HEK293 (cell line): Measurements from ENCODE around the gene BLVRB.
A peak's percentile ranks its signal among the peaks of the same experiment; 100 is the strongest.

Source experiments
- MEIS1 ChIP-seq: sonication (generic); formaldehyde crosslinking; IDR thresholded peaks from 2 replicates; pipeline ENCODE4 v1.8.1; 2022; ENCODE audit warnings: missing genetic modification reagents, mild to moderate bottlenecking, borderline replicate concordance
- MYNN ChIP-seq: fragments of 450-650 bp; formaldehyde crosslinking; IDR thresholded peaks from 2 replicates; pipeline ENCODE4 v1.5.1; 2016; ENCODE audit warnings: missing biosample characterization, missing genetic modification characterization, borderline replicate concordance
- OVOL3 ChIP-seq: fragments of 450-650 bp; formaldehyde crosslinking; IDR thresholded peaks from 2 replicates; pipeline ENCODE4 v1.5.1; 2016; ENCODE audit warnings: missing biosample characterization, missing genetic modification characterization
- ZEB2 ChIP-seq: fragments of 450-650 bp; formaldehyde crosslinking; IDR thresholded peaks from 2 replicates; pipeline ENCODE4 v1.5.1; 2016; ENCODE audit warnings: missing biosample characterization, missing genetic modification characterization
- ZFHX2 ChIP-seq: fragments of 450-650 bp; formaldehyde crosslinking; conservative IDR thresholded peaks from 2 replicates; pipeline ENCODE4 v1.5.1; 2016; ENCODE audit warnings: missing biosample characterization, missing genetic modification characterization
- ZFP69B ChIP-seq: fragments of 450-650 bp; formaldehyde crosslinking; IDR thresholded peaks from 2 replicates; pipeline ENCODE4 v1.5.1; 2016; ENCODE audit warnings: missing biosample characterization, missing genetic modification characterization
- ZIC2 ChIP-seq: fragments of 450-650 bp; formaldehyde crosslinking; IDR thresholded peaks from 2 replicates; pipeline ENCODE4 v1.5.1; 2016; ENCODE audit warnings: missing biosample characterization, missing genetic modification characterization
- ZNF112 ChIP-seq: fragments of 450-650 bp; formaldehyde crosslinking; IDR thresholded peaks from 2 replicates; pipeline ENCODE4 v1.5.0; 2017; ENCODE audit warnings: missing biosample characterization, missing genetic modification characterization
- ZNF184 ChIP-seq: fragments of 450-650 bp; IDR thresholded peaks from 2 replicates; pipeline ENCODE4 v1.5.1; 2018; ENCODE audit warnings: missing biosample characterization, mild to moderate bottlenecking, missing genetic modification characterization
- ZNF2 ChIP-seq: fragments of 450-650 bp; formaldehyde crosslinking; IDR thresholded peaks from 2 replicates; pipeline ENCODE4 v1.5.1; 2016; ENCODE audit warnings: missing biosample characterization, missing genetic modification characterization
- ZNF202 ChIP-seq: fragments of 450-650 bp; formaldehyde crosslinking; IDR thresholded peaks from 2 replicates; pipeline ENCODE4 v1.5.1; 2016; ENCODE audit warnings: missing biosample characterization, missing genetic modification characterization, borderline replicate concordance
- ZNF24 ChIP-seq: fragments of 450-650 bp; formaldehyde crosslinking; IDR thresholded peaks from 2 replicates; pipeline ENCODE4 v1.5.1; 2016; ENCODE audit warnings: missing biosample characterization, missing genetic modification characterization
- ZNF311 ChIP-seq: fragments of 450-650 bp; formaldehyde crosslinking; IDR thresholded peaks from 2 replicates; pipeline ENCODE4 v1.5.1; 2017; ENCODE audit warnings: missing biosample characterization, missing genetic modification characterization, borderline replicate concordance
- ZNF423 ChIP-seq: fragments of 450-650 bp; formaldehyde crosslinking; IDR thresholded peaks from 2 replicates; pipeline ENCODE4 v1.5.1; 2016; ENCODE audit warnings: missing biosample characterization, missing genetic modification characterization
- ZNF621 ChIP-seq: fragments of 450-650 bp; formaldehyde crosslinking; IDR thresholded peaks from 2 replicates; pipeline ENCODE4 v1.5.1; 2017; ENCODE audit warnings: missing biosample characterization, missing genetic modification characterization
- ZNF624 ChIP-seq: fragments of 450-650 bp; formaldehyde crosslinking; IDR thresholded peaks from 2 replicates; pipeline ENCODE4 v1.5.1; 2017; ENCODE audit warnings: missing biosample characterization, missing genetic modification characterization
- ZNF670 ChIP-seq: fragments of 450-650 bp; formaldehyde crosslinking; IDR thresholded peaks from 2 replicates; pipeline ENCODE4 v1.5.1; 2016; ENCODE audit warnings: missing biosample characterization, missing genetic modification characterization, low read depth
- ZNF707 ChIP-seq: fragments of 450-650 bp; formaldehyde crosslinking; IDR thresholded peaks from 2 replicates; pipeline ENCODE4 v1.5.1; 2016; ENCODE audit warnings: missing biosample characterization, missing genetic modification characterization
- ZNF777 ChIP-seq: fragments of 450-650 bp; formaldehyde crosslinking; IDR thresholded peaks from 2 replicates; pipeline ENCODE4 v1.5.1; 2017; ENCODE audit warnings: missing biosample characterization, missing genetic modification characterization, borderline replicate concordance
- TF ChIP-seq, protein P1 (sequence below): fragments of 450-650 bp; IDR thresholded peaks from 2 replicates; pipeline ENCODE4 v1.5.1; 2018; ENCODE audit warnings: missing biosample characterization, missing genetic modification characterization
- TF ChIP-seq, protein P2 (sequence below): fragments of 450-650 bp; formaldehyde crosslinking; IDR thresholded peaks from 2 replicates; pipeline ENCODE4 v1.5.1; 2016; ENCODE audit warnings: missing biosample characterization, missing genetic modification characterization
- TF ChIP-seq, protein P3 (sequence below): fragments of 450-650 bp; formaldehyde crosslinking; IDR thresholded peaks from 2 replicates; pipeline ENCODE4 v1.5.1; 2016; ENCODE audit warnings: missing biosample characterization, missing genetic modification characterization
- TF ChIP-seq, protein P4 (sequence below): fragments of 450-650 bp; formaldehyde crosslinking; IDR thresholded peaks from 2 replicates; pipeline ENCODE4 v1.5.1; 2016; ENCODE audit warnings: missing biosample characterization, missing genetic modification characterization
- TF ChIP-seq, protein P5 (sequence below): fragments of 450-650 bp; formaldehyde crosslinking; IDR thresholded peaks from 2 replicates; pipeline ENCODE4 v1.5.1; 2017; ENCODE audit warnings: missing biosample characterization, mild to moderate bottlenecking, missing genetic modification characterization, moderate library complexity
- TF ChIP-seq, protein P6 (sequence below): fragments of 450-650 bp; formaldehyde crosslinking; IDR thresholded peaks from 2 replicates; pipeline ENCODE4 v1.5.1; 2016; ENCODE audit warnings: missing biosample characterization, missing genetic modification characterization, borderline replicate concordance
- TF ChIP-seq, protein P7 (sequence below): fragments of 450-650 bp; formaldehyde crosslinking; IDR thresholded peaks from 2 replicates; pipeline ENCODE4 v1.5.1; 2017; ENCODE audit warnings: missing biosample characterization, missing genetic modification characterization

The BLVRB gene

DNA sequence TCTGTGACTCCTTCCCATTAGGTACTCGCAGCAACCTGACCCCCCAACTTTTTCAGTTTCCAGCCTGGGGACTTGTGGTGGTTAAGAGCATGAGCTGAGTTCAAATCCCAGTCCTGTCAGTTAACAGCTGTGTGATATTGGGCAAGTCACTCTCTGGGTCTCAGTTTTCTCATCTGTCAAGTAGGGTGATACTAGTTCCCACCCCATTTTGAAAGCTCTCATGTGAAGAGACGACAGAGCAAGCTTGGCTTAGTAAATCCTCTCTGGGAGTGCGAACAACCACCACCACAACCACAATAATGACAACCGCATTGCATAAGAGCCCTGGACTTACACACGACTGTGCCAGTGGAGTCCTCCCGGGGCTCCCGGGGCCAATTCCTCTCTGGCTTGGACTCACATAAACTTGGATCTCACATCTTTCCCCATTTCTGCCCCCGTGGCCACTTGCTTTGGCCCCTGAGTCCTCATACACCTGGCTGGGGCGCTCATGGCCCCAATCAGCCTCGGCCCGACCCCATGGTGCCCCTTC, 454 bp downstream of the BLVRB start (continued):
- TF ChIP-seq ZNF202 (tag by site-specific recombination): no peak
- TF ChIP-seq ZNF621 (tag by site-specific recombination): no peak
- TF ChIP-seq, protein P1, sequence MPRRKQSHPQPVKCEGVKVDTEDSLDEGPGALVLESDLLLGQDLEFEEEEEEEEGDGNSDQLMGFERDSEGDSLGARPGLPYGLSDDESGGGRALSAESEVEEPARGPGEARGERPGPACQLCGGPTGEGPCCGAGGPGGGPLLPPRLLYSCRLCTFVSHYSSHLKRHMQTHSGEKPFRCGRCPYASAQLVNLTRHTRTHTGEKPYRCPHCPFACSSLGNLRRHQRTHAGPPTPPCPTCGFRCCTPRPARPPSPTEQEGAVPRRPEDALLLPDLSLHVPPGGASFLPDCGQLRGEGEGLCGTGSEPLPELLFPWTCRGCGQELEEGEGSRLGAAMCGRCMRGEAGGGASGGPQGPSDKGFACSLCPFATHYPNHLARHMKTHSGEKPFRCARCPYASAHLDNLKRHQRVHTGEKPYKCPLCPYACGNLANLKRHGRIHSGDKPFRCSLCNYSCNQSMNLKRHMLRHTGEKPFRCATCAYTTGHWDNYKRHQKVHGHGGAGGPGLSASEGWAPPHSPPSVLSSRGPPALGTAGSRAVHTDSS (tag by site-specific recombination): no peak
- no peak for TF ChIP-seq ZNF311 (tag by site-specific recombination)
- TF ChIP-seq MEIS1 (CRISPR knock-in tag): no peak
- peak; percentile 77 for TF ChIP-seq MYNN (tag by site-specific recombination)
- TF ChIP-seq, protein P2, sequence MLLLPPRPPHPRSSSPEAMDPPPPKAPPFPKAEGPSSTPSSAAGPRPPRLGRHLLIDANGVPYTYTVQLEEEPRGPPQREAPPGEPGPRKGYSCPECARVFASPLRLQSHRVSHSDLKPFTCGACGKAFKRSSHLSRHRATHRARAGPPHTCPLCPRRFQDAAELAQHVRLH (tag by site-specific recombination): peak; percentile 95
- peak; percentile 53; the same call in 1 of the 2 replicates for TF ChIP-seq ZFP69B
- TF ChIP-seq ZNF670 (tag by site-specific recombination): no peak
- TF ChIP-seq, protein P3, sequence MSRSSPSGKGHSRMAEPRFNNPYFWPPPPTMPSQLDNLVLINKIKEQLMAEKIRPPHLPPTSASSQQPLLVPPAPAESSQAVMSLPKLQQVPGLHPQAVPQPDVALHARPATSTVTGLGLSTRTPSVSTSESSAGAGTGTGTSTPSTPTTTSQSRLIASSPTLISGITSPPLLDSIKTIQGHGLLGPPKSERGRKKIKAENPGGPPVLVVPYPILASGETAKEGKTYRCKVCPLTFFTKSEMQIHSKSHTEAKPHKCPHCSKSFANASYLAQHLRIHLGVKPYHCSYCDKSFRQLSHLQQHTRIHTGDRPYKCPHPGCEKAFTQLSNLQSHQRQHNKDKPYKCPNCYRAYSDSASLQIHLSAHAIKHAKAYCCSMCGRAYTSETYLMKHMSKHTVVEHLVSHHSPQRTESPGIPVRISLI: no peak
- TF ChIP-seq, protein P4, sequence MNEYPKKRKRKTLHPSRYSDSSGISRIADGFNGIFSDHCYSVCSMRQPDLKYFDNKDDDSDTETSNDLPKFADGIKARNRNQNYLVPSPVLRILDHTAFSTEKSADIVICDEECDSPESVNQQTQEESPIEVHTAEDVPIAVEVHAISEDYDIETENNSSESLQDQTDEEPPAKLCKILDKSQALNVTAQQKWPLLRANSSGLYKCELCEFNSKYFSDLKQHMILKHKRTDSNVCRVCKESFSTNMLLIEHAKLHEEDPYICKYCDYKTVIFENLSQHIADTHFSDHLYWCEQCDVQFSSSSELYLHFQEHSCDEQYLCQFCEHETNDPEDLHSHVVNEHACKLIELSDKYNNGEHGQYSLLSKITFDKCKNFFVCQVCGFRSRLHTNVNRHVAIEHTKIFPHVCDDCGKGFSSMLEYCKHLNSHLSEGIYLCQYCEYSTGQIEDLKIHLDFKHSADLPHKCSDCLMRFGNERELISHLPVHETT (tag by site-specific recombination): peak; percentile 34
- no peak for TF ChIP-seq ZFHX2 (tag by site-specific recombination)
- TF ChIP-seq ZEB2 (tag by site-specific recombination): no peak
- TF ChIP-seq, protein P5, sequence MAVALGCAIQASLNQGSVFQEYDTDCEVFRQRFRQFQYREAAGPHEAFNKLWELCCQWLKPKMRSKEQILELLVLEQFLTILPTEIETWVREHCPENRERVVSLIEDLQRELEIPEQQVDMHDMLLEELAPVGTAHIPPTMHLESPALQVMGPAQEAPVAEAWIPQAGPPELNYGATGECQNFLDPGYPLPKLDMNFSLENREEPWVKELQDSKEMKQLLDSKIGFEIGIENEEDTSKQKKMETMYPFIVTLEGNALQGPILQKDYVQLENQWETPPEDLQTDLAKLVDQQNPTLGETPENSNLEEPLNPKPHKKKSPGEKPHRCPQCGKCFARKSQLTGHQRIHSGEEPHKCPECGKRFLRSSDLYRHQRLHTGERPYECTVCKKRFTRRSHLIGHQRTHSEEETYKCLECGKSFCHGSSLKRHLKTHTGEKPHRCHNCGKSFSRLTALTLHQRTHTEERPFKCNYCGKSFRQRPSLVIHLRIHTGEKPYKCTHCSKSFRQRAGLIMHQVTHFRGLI: no peak
- no peak; the same call in 1 of the 2 replicates for TF ChIP-seq ZNF423 (tag by site-specific recombination)
- TF ChIP-seq ZNF624 (tag by site-specific recombination): no peak
- TF ChIP-seq, protein P6, sequence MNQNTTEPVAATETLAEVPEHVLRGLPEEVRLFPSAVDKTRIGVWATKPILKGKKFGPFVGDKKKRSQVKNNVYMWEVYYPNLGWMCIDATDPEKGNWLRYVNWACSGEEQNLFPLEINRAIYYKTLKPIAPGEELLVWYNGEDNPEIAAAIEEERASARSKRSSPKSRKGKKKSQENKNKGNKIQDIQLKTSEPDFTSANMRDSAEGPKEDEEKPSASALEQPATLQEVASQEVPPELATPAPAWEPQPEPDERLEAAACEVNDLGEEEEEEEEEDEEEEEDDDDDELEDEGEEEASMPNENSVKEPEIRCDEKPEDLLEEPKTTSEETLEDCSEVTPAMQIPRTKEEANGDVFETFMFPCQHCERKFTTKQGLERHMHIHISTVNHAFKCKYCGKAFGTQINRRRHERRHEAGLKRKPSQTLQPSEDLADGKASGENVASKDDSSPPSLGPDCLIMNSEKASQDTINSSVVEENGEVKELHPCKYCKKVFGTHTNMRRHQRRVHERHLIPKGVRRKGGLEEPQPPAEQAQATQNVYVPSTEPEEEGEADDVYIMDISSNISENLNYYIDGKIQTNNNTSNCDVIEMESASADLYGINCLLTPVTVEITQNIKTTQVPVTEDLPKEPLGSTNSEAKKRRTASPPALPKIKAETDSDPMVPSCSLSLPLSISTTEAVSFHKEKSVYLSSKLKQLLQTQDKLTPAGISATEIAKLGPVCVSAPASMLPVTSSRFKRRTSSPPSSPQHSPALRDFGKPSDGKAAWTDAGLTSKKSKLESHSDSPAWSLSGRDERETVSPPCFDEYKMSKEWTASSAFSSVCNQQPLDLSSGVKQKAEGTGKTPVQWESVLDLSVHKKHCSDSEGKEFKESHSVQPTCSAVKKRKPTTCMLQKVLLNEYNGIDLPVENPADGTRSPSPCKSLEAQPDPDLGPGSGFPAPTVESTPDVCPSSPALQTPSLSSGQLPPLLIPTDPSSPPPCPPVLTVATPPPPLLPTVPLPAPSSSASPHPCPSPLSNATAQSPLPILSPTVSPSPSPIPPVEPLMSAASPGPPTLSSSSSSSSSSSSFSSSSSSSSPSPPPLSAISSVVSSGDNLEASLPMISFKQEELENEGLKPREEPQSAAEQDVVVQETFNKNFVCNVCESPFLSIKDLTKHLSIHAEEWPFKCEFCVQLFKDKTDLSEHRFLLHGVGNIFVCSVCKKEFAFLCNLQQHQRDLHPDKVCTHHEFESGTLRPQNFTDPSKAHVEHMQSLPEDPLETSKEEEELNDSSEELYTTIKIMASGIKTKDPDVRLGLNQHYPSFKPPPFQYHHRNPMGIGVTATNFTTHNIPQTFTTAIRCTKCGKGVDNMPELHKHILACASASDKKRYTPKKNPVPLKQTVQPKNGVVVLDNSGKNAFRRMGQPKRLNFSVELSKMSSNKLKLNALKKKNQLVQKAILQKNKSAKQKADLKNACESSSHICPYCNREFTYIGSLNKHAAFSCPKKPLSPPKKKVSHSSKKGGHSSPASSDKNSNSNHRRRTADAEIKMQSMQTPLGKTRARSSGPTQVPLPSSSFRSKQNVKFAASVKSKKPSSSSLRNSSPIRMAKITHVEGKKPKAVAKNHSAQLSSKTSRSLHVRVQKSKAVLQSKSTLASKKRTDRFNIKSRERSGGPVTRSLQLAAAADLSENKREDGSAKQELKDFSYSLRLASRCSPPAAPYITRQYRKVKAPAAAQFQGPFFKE (tag by site-specific recombination): 0 out of 2 replicates have a peak, but pooled peaks have one; percentile 10
- no peak for TF ChIP-seq ZIC2
- TF ChIP-seq ZNF112 (tag by site-specific recombination): 0 out of 2 replicates have a peak, but pooled peaks have one; percentile 9
- peak; percentile 81; the same call in 1 of the 2 replicates for TF ChIP-seq ZNF24 (tag by site-specific recombination)
- TF ChIP-seq ZNF707 (tag by site-specific recombination): no peak
- no peak for TF ChIP-seq ZNF184 (tag by site-specific recombination)
- TF ChIP-seq, protein P7, sequence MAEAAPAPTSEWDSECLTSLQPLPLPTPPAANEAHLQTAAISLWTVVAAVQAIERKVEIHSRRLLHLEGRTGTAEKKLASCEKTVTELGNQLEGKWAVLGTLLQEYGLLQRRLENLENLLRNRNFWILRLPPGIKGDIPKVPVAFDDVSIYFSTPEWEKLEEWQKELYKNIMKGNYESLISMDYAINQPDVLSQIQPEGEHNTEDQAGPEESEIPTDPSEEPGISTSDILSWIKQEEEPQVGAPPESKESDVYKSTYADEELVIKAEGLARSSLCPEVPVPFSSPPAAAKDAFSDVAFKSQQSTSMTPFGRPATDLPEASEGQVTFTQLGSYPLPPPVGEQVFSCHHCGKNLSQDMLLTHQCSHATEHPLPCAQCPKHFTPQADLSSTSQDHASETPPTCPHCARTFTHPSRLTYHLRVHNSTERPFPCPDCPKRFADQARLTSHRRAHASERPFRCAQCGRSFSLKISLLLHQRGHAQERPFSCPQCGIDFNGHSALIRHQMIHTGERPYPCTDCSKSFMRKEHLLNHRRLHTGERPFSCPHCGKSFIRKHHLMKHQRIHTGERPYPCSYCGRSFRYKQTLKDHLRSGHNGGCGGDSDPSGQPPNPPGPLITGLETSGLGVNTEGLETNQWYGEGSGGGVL (tag by site-specific recombination): peak; percentile 26; the same call in 1 of the 2 replicates
- peak; percentile 83 for TF ChIP-seq ZNF2 (tag by site-specific recombination)
- no peak for TF ChIP-seq OVOL3
- peak; percentile 28; the same call in 1 of the 2 replicates for TF ChIP-seq ZNF777 (tag by site-specific recombination)
